ENCODE measurements around the gene PIGM.

GRCh38 chr1:159978107-159978398, 53.7 kb downstream of the PIGM start:
- no peak for TF ChIP-seq CTCF (IDR thresholded peaks at IDR 0.05; ENCODE audit: insufficient read depth, low read length)
- no peak for TF ChIP-seq REST (IDR thresholded peaks at IDR 0.05; ENCODE audit: insufficient replicate concordance, low read depth)
